ENCODE measurements around the gene GCHFR. TPM values are rescaled to one million over a fixed set of nuclear protein-coding genes. Genes with fewer than 3 reads are reported as not detected.

GCHFR gene
- total RNA-seq, 1 donor from 2014 or later = 1.6 TPM

DNA sequence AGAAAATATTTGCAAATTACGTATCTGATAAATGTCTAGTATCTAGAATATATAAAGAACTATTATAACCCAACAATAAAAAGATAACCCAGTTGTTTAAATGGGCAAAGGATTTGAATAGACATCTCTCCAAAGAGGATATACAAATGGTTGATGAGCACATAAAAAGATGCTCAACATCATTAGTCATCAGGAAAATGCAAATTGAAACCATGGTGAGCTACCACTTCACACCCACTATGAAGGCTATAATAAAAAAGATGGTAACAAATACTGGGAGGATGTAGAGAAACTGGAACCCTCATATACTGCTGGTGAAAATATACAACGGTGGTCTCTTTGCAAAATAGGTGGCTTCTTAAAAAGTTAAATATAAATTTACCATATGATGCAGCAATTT, 40.9 kb upstream of the GCHFR start:
- Mint-ChIP-seq H3K4me3 (ENCODE audit: unreplicated experiment) (no peak overlapping the region), H3K27me3 (ENCODE audit: low read depth) (no peaks in the 10 kb centered on the region), H3K9me3 (ENCODE audit: low read depth) (no peaks in the 10 kb centered on the region), H3K27ac (ENCODE audit: unreplicated experiment) (no peak overlapping the region), H3K4me1 (ENCODE audit: low read depth) (no peaks in the 10 kb centered on the region), H3K36me3 (ENCODE audit: low read depth) (peaks cover 3% of the 10 kb centered on the region)
- no peak for TF ChIP-seq CTCF (IDR thresholded peaks at IDR 0.05)
- no peak for DNase-seq (ENCODE audit: low spot score)

GRCh38 chr15:40723919-40724318, 39.9 kb upstream of the GCHFR start:
- H3K27me3 Mint-ChIP-seq (ENCODE audit: low read depth) = no peaks in the 10 kb centered on the region

DNA sequence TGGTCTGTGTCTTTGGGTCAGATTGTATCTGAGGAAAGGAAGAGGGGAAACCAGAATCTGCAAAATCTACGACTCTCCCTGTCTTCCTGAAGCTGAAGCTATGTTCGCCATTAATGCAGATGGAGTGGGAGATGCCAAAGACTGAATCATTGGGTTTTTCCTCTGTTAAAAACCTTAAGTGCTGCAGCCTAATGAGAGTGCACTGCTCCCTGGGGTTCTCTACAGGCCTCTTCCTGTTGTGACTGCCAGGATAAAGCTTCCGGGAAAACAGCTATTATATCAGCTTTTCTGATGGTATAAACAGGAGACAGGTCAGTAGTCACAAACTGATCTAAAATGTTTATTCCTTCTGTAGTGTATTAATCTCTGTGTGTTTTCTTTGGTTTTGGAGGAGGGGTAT, 32.8 kb upstream of the GCHFR start:
- Mint-ChIP-seq H3K36me3 (ENCODE audit: low read depth) (peaks cover 12% of the 10 kb centered on the region), H3K27ac (ENCODE audit: unreplicated experiment) (no peak overlapping the region), H3K27me3 (ENCODE audit: low read depth) (no peaks in the 10 kb centered on the region), H3K4me3 (ENCODE audit: unreplicated experiment) (no peak overlapping the region), H3K9me3 (ENCODE audit: low read depth) (no peaks in the 10 kb centered on the region), H3K4me1 (ENCODE audit: low read depth) (no peaks in the 10 kb centered on the region)
- no peak for DNase-seq (ENCODE audit: low spot score)
- TF ChIP-seq CTCF (IDR thresholded peaks at IDR 0.05) = no peak

More at GRCh38 chr15:40723919-40724318, 39.9 kb upstream of the GCHFR start:
- H3K4me3 Mint-ChIP-seq (ENCODE audit: unreplicated experiment) = no peak overlapping the region
- no peak overlapping the region for H3K27ac Mint-ChIP-seq (ENCODE audit: unreplicated experiment)
- DNase-seq (ENCODE audit: low spot score) = no peak
- H3K36me3 Mint-ChIP-seq (ENCODE audit: low read depth) = peaks cover 6% of the 10 kb centered on the region
- H3K9me3 Mint-ChIP-seq (ENCODE audit: low read depth) = no peaks in the 10 kb centered on the region
- H3K4me1 Mint-ChIP-seq (ENCODE audit: low read depth) = no peaks in the 10 kb centered on the region
- no peak for TF ChIP-seq CTCF (IDR thresholded peaks at IDR 0.05)

DNA sequence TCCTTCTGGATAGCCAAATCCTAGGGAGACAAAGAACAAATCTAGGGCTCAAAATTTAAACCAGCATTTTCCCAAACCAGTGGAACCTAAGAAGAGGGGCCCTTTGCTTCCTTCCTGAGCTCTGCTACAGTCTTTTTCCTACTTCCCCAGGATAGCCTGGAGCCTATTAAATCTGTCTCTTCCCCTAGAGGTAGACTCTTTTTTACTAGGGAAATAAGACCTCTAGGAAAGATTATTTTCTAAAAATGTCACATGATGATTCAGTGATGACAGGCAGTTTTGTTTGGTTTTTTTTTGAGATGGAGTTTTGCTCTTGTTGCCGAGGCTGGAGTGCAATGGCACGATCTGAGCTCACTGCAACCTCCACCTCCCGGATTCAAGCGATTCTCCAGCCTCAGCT, 27.3 kb upstream of the GCHFR start:
- H3K27ac Mint-ChIP-seq (ENCODE audit: unreplicated experiment) = no peak overlapping the region
- no peaks in the 10 kb centered on the region for H3K27me3 Mint-ChIP-seq (ENCODE audit: low read depth)
- peaks cover 16% of the 10 kb centered on the region for H3K36me3 Mint-ChIP-seq (ENCODE audit: low read depth)
- DNase-seq (ENCODE audit: low spot score) = no peak
- H3K9me3 Mint-ChIP-seq (ENCODE audit: low read depth) = no peaks in the 10 kb centered on the region
- no peak for TF ChIP-seq CTCF (IDR thresholded peaks at IDR 0.05)
- no peak overlapping the region for H3K4me3 Mint-ChIP-seq (ENCODE audit: unreplicated experiment)
- H3K4me1 Mint-ChIP-seq (ENCODE audit: low read depth) = no peaks in the 10 kb centered on the region

- no peak for DNase-seq (ENCODE audit: low spot score)
- H3K4me1 Mint-ChIP-seq (ENCODE audit: low read depth) = no peaks in the 10 kb centered on the region
- peaks cover 16% of the 10 kb centered on the region for H3K36me3 Mint-ChIP-seq (ENCODE audit: low read depth)
- no peak for TF ChIP-seq CTCF (IDR thresholded peaks at IDR 0.05)
- no peak overlapping the region for H3K4me3 Mint-ChIP-seq (ENCODE audit: unreplicated experiment)
- no peak overlapping the region for H3K27ac Mint-ChIP-seq (ENCODE audit: unreplicated experiment)
- no peaks in the 10 kb centered on the region for H3K27me3 Mint-ChIP-seq (ENCODE audit: low read depth)
- no peaks in the 10 kb centered on the region for H3K9me3 Mint-ChIP-seq (ENCODE audit: low read depth)
Measured at GRCh38 chr15:40737048-40737447, 26.8 kb upstream of the GCHFR start.

Measured in chondrocyte (in vitro differentiated cells).